Activated CD4-positive, alpha-beta memory T cell treated with anti-CD3 and anti-CD28 coated beads for 36 hours (primary cell): ENCODE data around the gene CSNK2B. TPM values are rescaled to one million over a fixed set of nuclear protein-coding genes. Genes with fewer than 3 reads are reported as not detected.
"Not testable (repeated sequence)": the region's sequence is repeated elsewhere in the genome, so short reads cannot be mapped to it uniquely, and the experiment has no call there.

Experiments
- CTCF ChIA-PET: fragments of 350-600 bp; sonication (Branson Sonifier 250); formaldehyde crosslinking; loops from one replicate; lab custom pipeline; 2021; ENCODE audit warnings: antibody characterized with exemption, inconsistent platforms; lab: Charles Lee
- POLR2A ChIA-PET: fragments of 350-600 bp; sonication (Branson Sonifier 250); formaldehyde crosslinking; loops from one replicate; lab custom pipeline; 2021; ENCODE audit warnings: antibody characterized with exemption; lab: Charles Lee
- DNase-seq: peaks from one replicate; pipeline ENCODE4 v3.0.0-alpha.2; 2020
- H3K27ac Mint-ChIP-seq: one replicate; pipeline ENCODE4 v1.8.0; 2021; ENCODE audit warnings: mixed read lengths
- H3K27me3 Mint-ChIP-seq: one replicate; pipeline ENCODE4 v1.8.0; 2021; ENCODE audit warnings: mixed read lengths
- H3K36me3 Mint-ChIP-seq: one replicate; pipeline ENCODE4 v1.8.0; 2021; ENCODE audit warnings: mixed read lengths
- H3K4me1 Mint-ChIP-seq: one replicate; pipeline ENCODE4 v1.8.0; 2021; ENCODE audit warnings: low read depth, mixed read lengths
- H3K4me3 Mint-ChIP-seq: one replicate; pipeline ENCODE4 v1.8.0; 2021; ENCODE audit warnings: mild to moderate bottlenecking, mixed read lengths
- H3K9me3 Mint-ChIP-seq: one replicate; pipeline ENCODE4 v1.8.0; 2021; ENCODE audit warnings: mixed read lengths
- intact Hi-C: fragments of 100-400 bp; cut with micrococcal nuclease; formaldehyde crosslinking; loops from one replicate; pipeline ENCODE4 v1.15.1; 2023
- total RNA-seq, 2 experiments: library from RNA; stranded (reverse); gene quantifications; one replicate each; pipeline ENCODE4 v1.2.3, GENCODE V29; 2021

CSNK2B gene
- total RNA-seq, 2 experiments from 2014 or later: 227 to 234 TPM

DNA sequence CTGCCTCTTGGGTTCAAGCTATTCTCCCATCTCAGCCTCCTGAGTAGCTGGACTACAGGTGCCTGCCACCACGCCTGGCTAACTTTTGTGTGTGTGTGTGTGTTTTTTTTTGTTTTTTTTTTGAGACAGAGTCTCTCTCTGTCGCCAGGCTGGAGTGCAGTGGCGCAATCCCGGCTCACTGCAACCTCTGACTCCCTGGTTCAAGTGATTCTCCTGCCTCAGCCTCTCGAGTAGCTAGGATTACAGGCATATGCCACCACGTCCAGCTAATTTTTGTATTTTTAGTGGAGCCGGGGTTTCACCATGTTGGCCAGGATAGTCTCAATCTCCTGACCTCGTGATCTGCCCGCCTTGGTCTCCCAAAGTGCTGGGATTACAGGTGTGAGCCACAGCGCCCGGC is 43.3 kb downstream of the CSNK2B start:
- intact Hi-C loops, H3K9me3 Mint-ChIP-seq, DNase-seq, H3K36me3 Mint-ChIP-seq, H3K27ac Mint-ChIP-seq, H3K4me3 Mint-ChIP-seq, H3K4me1 Mint-ChIP-seq, CTCF ChIA-PET, POLR2A ChIA-PET, H3K27me3 Mint-ChIP-seq: not testable (repeated sequence)

DNA sequence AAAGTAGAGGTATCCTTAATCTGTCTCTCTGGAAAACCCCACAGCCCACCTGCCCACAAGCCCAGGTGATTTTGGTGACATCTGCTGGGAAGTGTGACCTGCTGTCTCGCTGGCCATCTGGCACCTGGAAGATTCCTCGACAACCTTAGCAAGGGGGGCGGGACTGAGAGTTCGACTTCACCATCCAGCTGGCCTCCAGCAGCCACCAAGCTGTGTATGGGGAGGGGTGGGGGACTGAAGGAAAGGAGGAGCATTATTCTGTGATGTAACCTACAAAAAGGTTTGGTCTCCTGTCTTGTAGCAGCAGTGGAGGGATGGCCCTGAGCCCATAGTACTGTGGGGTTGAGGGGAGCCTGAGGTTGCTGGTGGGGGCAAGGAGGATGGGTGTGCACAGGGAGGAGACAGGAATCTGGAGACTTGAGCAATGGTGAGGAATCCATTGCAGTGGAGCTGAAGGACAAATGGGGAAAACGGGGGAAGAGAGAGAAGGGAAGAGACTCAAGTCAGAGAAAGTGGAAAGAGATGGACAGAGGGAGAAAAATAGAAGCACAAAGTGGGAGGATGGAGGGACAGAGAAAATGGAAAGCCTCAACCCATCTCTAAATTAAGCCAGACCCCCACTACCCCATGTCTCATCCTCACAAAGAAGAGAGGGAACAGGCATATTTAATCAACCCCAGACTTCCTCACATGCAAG is 44.8 kb downstream of the CSNK2B start:
- H3K36me3 Mint-ChIP-seq: no peaks in the 10 kb centered on the region
- H3K4me1 Mint-ChIP-seq: peaks cover 2% of the 10 kb centered on the region
- H3K9me3 Mint-ChIP-seq: no peaks in the 10 kb centered on the region
- H3K4me3 Mint-ChIP-seq: no peak overlapping the region
- no peaks in the 10 kb centered on the region for H3K27me3 Mint-ChIP-seq
- H3K27ac Mint-ChIP-seq: no peak overlapping the region
- ChIA-PET POLR2A (no interaction called here), CTCF (interaction anchor here (1.0 kb wide), 1 partner anchor 21 kb away, joined by 3 read pairs; no protein-coding TSS in a partner anchor)
- intact Hi-C loops: no loop called here
- no peak for DNase-seq

DNA sequence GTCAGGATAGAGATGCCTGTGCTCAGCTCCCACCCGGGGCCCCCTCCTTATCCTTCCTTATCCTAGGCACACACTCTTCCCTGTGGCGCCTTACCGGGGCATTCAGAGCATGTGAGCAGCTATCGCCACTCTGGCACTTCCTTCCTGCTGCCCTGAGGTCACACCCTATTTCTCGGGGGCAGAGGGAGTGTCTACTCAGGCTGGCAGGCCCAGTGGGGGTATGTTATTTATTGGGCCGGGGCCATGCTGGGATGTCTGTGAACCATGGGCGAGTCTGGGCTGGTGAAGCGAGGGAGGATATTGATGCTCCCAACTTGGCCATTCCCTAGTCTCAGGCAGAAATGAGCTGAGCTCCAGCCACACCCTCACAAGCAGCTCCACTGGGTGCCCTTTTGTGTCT is 45.4 kb downstream of the CSNK2B start:
- intact Hi-C loops: no loop called here
- H3K27ac Mint-ChIP-seq: no peak overlapping the region

DNA sequence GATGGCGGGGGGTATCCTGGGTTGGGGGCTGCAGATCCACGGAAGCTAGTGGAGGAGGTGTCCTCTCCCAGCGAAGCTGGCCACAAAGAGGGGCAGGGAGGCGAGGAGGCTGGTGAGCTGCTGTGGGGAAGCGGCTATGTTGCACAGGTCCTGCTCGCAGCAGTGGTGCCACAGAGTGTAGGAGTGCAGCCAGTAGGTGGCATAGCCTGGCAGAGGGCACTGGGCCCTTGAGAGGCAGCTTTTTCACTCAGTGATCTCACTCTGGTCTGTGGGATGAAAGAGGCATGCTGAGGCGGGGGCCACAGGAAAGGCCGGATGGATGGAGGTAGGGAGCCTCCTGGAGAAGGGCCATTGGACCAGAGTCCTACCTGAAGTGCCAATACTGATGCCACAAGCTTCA is 46.4 kb downstream of the CSNK2B start:
- CTCF ChIA-PET: interaction anchor here (0.6 kb wide), 1 partner anchor 88 kb away, joined by 4 read pairs; no protein-coding TSS in a partner anchor
- Mint-ChIP-seq H3K27me3 (no peaks in the 10 kb centered on the region), H3K4me1 (peaks cover 2% of the 10 kb centered on the region), H3K9me3 (no peaks in the 10 kb centered on the region), H3K36me3 (no peaks in the 10 kb centered on the region), H3K27ac (no peak overlapping the region), H3K4me3 (no peak overlapping the region)
- no peak for DNase-seq
- POLR2A ChIA-PET: no interaction called here
- intact Hi-C loops: no loop called here

More for the DNA sequence above, 45.4 kb downstream of the CSNK2B start:
- H3K9me3 Mint-ChIP-seq: no peaks in the 10 kb centered on the region
- H3K4me3 Mint-ChIP-seq: no peak overlapping the region
- no peaks in the 10 kb centered on the region for H3K36me3 Mint-ChIP-seq
- H3K27me3 Mint-ChIP-seq: no peaks in the 10 kb centered on the region
- peaks cover 2% of the 10 kb centered on the region for H3K4me1 Mint-ChIP-seq
- DNase-seq: no peak
- ChIA-PET POLR2A (no interaction called here), CTCF (interaction anchor here (1.0 kb wide), 1 partner anchor 21 kb away, joined by 3 read pairs; no protein-coding TSS in a partner anchor)

DNA sequence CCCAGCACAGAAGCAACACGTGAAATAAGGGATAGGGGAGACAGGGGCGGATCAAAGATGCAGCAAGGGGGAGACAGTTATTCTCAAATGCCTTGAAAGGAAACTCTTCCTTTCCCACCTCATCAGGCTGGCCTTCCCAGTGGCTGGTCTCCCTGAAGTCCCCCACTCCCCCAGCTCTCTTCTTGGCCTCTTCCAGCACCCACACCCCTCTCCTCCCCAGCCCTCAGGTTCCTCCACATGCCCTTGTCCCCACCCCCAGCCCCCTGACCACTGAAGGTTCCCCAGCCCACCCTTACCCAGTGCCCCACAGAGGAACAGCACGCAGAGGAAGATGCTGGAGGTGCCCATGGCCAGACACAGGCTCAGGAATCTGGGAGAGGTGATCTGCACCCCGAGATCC is 47.6 kb downstream of the CSNK2B start:
- DNase-seq: no peak
- H3K36me3 Mint-ChIP-seq: no peaks in the 10 kb centered on the region
- ChIA-PET POLR2A (no interaction called here), CTCF (interaction anchor here (1.4 to 2.0 kb wide), 2 partner anchors 32 to 56 kb away, joined by 4 to 6 read pairs; no protein-coding TSS in a partner anchor)
- H3K27me3 Mint-ChIP-seq: no peaks in the 10 kb centered on the region
- H3K27ac Mint-ChIP-seq: no peak overlapping the region
- no peaks in the 10 kb centered on the region for H3K9me3 Mint-ChIP-seq
- H3K4me3 Mint-ChIP-seq: no peak overlapping the region
- H3K4me1 Mint-ChIP-seq: peaks cover 2% of the 10 kb centered on the region
- intact Hi-C loops: no loop called here

DNA sequence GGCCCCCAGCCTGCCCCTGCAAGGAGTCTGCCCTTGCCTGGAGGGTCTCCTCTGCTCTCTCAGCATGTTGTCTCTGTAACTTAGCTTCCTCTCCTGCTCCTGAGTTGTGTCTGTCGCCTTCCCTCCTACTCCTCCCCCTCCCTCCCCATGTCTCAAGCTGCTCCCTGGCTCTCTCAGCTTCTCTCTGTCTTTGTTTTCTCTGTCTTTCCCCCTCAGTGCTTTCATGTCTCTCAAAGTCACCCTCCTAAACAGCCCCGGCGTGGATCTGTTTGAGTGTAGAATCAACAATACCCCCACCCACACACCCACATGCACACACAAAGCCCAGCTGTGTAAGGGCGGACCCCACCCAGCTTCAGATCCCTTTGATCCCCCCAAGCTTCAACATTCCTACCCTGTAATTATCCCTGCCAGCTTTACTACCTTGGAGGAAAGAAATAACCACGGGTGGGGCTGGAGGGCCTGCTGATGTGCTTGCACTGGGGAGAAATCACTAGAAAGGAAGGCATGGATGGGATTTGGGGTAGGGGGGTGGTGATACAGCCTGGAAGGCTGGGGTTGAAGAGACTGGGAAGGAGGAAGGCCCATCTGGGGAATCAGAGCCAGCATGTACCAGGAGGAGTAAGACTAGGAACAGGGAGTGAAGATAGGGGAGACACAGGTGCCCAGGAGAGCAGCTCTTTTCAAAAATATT is 48.3 kb downstream of the CSNK2B start:
- no peak for DNase-seq
- Mint-ChIP-seq H3K36me3 (no peaks in the 10 kb centered on the region), H3K27me3 (no peaks in the 10 kb centered on the region), H3K4me3 (no peak overlapping the region), H3K27ac (no peak overlapping the region), H3K9me3 (no peaks in the 10 kb centered on the region), H3K4me1 (peaks cover 2% of the 10 kb centered on the region)
- ChIA-PET POLR2A (no interaction called here), CTCF (interaction anchor here (1.4 to 2.0 kb wide), 3 partner anchors 24 to 56 kb away, joined by 3 to 6 read pairs (median 4); no protein-coding TSS in a partner anchor)
- intact Hi-C loops: no loop called here

DNA sequence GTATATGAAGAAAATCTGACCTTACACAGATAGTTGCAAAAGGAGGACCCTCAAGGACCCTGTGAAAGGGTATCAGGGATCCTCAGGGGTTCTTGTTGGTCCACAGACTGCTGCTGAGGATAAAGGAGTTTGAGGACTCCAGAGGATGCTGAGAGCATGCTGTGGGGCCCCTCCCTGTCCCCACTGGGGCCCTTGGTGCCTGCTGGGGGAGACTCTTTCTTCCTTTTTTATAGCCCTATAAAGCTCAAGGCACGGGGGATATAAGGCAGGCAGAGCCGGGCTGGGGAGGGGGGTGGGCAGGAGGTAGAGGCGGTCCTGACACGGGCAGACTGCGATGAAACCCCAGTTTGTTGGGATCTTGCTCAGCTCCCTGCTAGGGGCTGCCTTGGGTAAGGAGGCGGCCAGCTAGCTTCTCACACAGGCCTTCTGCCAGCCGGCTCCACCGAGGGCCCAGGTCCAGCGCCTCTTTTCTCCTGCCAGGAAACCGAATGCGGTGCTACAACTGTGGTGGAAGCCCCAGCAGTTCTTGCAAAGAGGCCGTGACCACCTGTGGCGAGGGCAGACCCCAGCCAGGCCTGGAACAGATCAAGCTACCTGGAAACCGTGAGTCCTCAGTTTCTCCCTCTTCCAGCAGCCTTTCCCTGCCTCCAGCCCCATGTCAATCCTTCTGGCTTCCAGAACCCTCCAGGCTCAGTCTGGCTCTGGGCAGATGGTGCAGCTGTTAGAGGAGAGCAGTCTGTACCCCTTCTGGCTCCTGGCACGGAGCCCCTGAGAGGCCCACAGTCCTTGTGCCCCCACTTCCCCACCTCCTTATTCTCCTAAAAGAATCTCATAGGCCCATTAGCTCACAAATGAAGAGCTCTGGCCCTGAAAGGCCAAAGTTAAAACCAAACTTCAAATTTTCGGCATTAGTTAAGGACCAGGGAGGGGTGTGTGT is 49.4 kb downstream of the CSNK2B start, which contains the start of gene LY6G6D:
Gene LY6G6D, plus strand, starts transcription at position 327 of the 937 bp plus-strand sequence. Its CDS starts 8 bp downstream, at position 335.
- POLR2A ChIA-PET: no interaction called here
- Mint-ChIP-seq H3K9me3 (no peaks in the 10 kb centered on the region), H3K4me1 (peaks cover 2% of the 10 kb centered on the region), H3K4me3 (no peak within 1 kb of the TSS), H3K27ac (no peak within 1 kb of the TSS), H3K27me3 (no peaks in the 10 kb centered on the region), H3K36me3 (no peaks in the 10 kb centered on the region)
- intact Hi-C loops: no loop called here
- no peak for DNase-seq
- CTCF ChIA-PET: interaction anchor here (1.1 to 1.4 kb wide), 3 partner anchors 14 to 115 kb away, joined by 3 to 5 read pairs (median 3); no protein-coding TSS in a partner anchor

DNA sequence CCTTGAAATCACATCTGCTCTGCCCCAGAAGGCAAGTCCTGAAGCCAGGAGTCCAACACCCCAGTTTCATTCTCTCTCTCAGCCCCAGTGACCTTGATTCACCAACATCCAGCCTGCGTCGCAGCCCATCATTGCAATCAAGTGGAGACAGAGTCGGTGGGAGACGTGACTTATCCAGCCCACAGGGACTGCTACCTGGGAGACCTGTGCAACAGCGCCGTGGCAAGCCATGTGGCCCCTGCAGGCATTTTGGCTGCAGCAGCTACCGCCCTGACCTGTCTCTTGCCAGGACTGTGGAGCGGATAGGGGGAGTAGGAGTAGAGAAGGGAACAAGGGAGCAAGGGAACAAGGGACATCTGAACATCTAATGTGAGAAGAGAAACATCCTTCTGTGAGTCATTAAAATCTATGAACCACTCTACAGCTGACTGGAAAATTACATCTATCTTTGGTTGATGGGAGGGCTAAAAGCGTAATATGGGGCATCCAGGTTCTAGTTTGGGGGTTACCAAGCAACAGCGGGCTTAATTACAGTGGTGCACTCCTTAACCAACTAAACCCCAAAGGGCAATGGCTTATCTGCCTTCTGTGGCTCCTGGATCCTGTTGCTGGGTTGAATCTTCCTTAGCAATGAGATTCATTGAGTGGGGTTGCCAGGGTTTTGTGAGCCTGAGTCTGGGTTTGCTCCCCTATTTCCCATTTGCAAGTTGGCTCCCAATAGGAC is 51.8 kb downstream of the CSNK2B start:
- Mint-ChIP-seq H3K4me1 (no peaks in the 10 kb centered on the region), H3K4me3 (no peak overlapping the region), H3K9me3 (no peaks in the 10 kb centered on the region), H3K27ac (no peak overlapping the region), H3K27me3 (no peaks in the 10 kb centered on the region), H3K36me3 (no peaks in the 10 kb centered on the region)
- intact Hi-C loops: no loop called here
- CTCF ChIA-PET: no interaction called here
- DNase-seq: no peak
- POLR2A ChIA-PET: no interaction called here

DNA sequence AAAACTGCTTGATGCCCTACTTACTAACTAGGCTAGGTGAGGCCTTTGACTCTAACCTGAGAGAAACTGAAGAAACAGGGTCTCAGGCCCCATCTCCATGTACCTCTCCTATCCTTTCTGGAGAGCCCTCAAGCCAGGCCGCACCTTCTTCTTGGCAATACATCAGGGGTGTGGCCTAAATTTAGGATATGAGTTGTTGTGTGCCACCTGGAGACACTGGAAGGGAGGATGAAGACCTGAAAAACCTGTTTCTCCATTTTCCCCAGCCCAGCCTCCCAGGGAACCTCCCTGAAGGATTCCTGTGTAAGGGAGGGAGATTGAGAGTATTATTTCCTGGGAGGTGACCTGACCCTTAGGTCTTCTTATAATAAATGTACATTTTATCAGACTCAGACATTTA is 52.4 kb downstream of the CSNK2B start:
- CTCF ChIA-PET: no interaction called here
- POLR2A ChIA-PET: no interaction called here
- H3K27ac Mint-ChIP-seq: no peak overlapping the region

DNA sequence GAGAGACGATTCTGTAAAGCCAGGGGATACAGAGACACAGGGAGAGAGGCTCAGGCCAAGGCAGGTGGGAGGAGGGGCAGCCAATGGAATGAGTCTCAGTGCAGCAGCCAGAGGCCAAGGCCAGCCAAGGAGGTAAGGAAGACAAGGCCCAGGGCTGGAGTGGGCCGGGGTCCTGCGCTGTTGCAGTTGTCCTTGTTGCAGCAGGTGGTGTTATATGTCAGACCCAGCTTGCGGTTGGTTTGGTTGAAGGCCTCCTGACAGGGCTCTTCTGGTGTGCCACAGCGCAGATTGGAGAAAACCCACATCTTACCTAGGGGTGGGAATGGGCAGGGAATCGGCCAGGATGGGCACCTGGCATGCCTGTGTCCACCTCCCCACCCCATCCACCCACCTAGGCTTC is 53.1 kb downstream of the CSNK2B start:
- ChIA-PET CTCF (no interaction called here), POLR2A (no interaction called here)
- DNase-seq: no peak
- intact Hi-C loops: no loop called here
- Mint-ChIP-seq H3K36me3 (no peaks in the 10 kb centered on the region), H3K27ac (no peak overlapping the region), H3K27me3 (no peaks in the 10 kb centered on the region), H3K4me3 (no peak overlapping the region), H3K4me1 (no peaks in the 10 kb centered on the region), H3K9me3 (no peaks in the 10 kb centered on the region)

More for the DNA sequence above, 52.4 kb downstream of the CSNK2B start:
- H3K4me3 Mint-ChIP-seq: no peak overlapping the region
- intact Hi-C loops: no loop called here
- H3K9me3 Mint-ChIP-seq: no peaks in the 10 kb centered on the region
- no peaks in the 10 kb centered on the region for H3K4me1 Mint-ChIP-seq
- H3K36me3 Mint-ChIP-seq: no peaks in the 10 kb centered on the region
- DNase-seq: no peak
- H3K27me3 Mint-ChIP-seq: no peaks in the 10 kb centered on the region
